Measurements from ENCODE around the gene BOLA3. TPM values are rescaled to one million over a fixed set of nuclear protein-coding genes. Genes with fewer than 3 reads are reported as not detected.

Gene BOLA3
- total RNA-seq, 3 donors from 2014 or later: 27.1 to 42.6 (median 30.2) TPM

GRCh38 chr2:74111380-74111779, 36.3 kb downstream of the BOLA3 start:
- Histone ChIP-seq H3K4me1 (no peaks in the 10 kb centered on the region), H3K9me3 (no peaks in the 10 kb centered on the region), H3K4me3 (no peak overlapping the region), H3K27ac (no peak overlapping the region), H3K36me3 (no peaks in the 10 kb centered on the region), H3K27me3 (no peaks in the 10 kb centered on the region)
- TF ChIP-seq CTCF (IDR thresholded peaks at IDR 0.05) (no peak), POLR2A (IDR thresholded peaks at IDR 0.05) (no peak), POLR2AphosphoS5 (IDR thresholded peaks at IDR 0.05) (no peak)
- intact Hi-C loops (cut with DNase I; ENCODE audit: low total_unique reads): no loop called here
- DNase-seq (ENCODE audit: low spot score in 2 of 2): no peak

GRCh38 chr2:74110537-74110936, 37.2 kb downstream of the BOLA3 start:
- Histone ChIP-seq H3K4me3 (no peak overlapping the region), H3K36me3 (no peaks in the 10 kb centered on the region), H3K27ac (no peak overlapping the region), H3K27me3 (no peaks in the 10 kb centered on the region), H3K9me3 (no peaks in the 10 kb centered on the region), H3K4me1 (no peaks in the 10 kb centered on the region)
- no peak for TF ChIP-seq POLR2A (IDR thresholded peaks at IDR 0.05)
- intact Hi-C loops (cut with DNase I; ENCODE audit: low total_unique reads): no loop called here
- no peak for DNase-seq (ENCODE audit: low spot score in 2 of 2)

- TF ChIP-seq POLR2A (IDR thresholded peaks at IDR 0.05) (no peak), POLR2AphosphoS5 (IDR thresholded peaks at IDR 0.05) (no peak), CTCF (IDR thresholded peaks at IDR 0.05) (no peak)
- Histone ChIP-seq H3K4me3 (no peak overlapping the region), H3K27me3 (no peaks in the 10 kb centered on the region), H3K27ac (no peak overlapping the region), H3K36me3 (no peaks in the 10 kb centered on the region), H3K9me3 (no peaks in the 10 kb centered on the region), H3K4me1 (no peaks in the 10 kb centered on the region)
- intact Hi-C loops (cut with DNase I; ENCODE audit: low total_unique reads): no loop called here
- DNase-seq (ENCODE audit: low spot score in 2 of 2): no peak
Observed at GRCh38 chr2:74109551-74109950, 38.2 kb downstream of the BOLA3 start.

- Histone ChIP-seq H3K36me3 (no peaks in the 10 kb centered on the region), H3K9me3 (no peaks in the 10 kb centered on the region), H3K27ac (no peak overlapping the region), H3K4me1 (no peaks in the 10 kb centered on the region), H3K4me3 (no peak overlapping the region), H3K27me3 (no peaks in the 10 kb centered on the region)
- intact Hi-C loops (cut with DNase I; ENCODE audit: low total_unique reads): no loop called here
- DNase-seq (ENCODE audit: low spot score in 2 of 2): no peak
- TF ChIP-seq CTCF (IDR thresholded peaks at IDR 0.05) (no peak), POLR2A (IDR thresholded peaks at IDR 0.05) (no peak), POLR2AphosphoS5 (IDR thresholded peaks at IDR 0.05) (no peak)
Observed at GRCh38 chr2:74107071-74107470, 40.6 kb downstream of the BOLA3 start.

- intact Hi-C loops (cut with DNase I; ENCODE audit: low total_unique reads): no loop called here
- Histone ChIP-seq H3K4me1 (no peaks in the 10 kb centered on the region), H3K27me3 (no peaks in the 10 kb centered on the region), H3K9me3 (no peaks in the 10 kb centered on the region), H3K27ac (no peak overlapping the region), H3K4me3 (no peak overlapping the region), H3K36me3 (peaks cover 3% of the 10 kb centered on the region)
- DNase-seq (ENCODE audit: low spot score in 2 of 2): no peak
- TF ChIP-seq CTCF (IDR thresholded peaks at IDR 0.05) (no peak), POLR2AphosphoS5 (IDR thresholded peaks at IDR 0.05) (no peak), POLR2A (IDR thresholded peaks at IDR 0.05) (no peak)
Observed at GRCh38 chr2:74105413-74105812, 42.3 kb downstream of the BOLA3 start.

DNA sequence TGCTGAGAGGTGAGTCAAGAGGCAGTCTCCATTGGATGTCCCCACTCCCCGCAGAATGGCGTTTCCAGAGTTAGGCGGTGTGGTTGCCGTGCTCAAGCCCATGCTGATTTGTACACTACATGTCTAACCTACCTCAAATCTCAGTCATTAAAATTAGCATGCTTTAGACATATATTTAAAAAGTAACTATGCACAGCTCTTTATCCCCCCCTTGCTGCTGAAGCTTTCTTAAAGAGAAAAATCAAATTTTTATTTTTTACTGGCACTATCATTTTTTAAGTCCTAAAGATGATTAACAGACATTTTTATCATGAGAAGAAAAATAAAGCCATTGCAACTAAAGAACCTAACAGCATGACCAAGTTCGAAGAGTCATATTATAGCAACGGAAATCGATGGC, 42.9 kb downstream of the BOLA3 start:
- no peaks in the 10 kb centered on the region for H3K27me3 ChIP-seq
- no peaks in the 10 kb centered on the region for H3K9me3 ChIP-seq
- TF ChIP-seq POLR2AphosphoS5 (IDR thresholded peaks at IDR 0.05): no peak
- no peak for TF ChIP-seq POLR2A (IDR thresholded peaks at IDR 0.05)
- TF ChIP-seq CTCF (IDR thresholded peaks at IDR 0.05): no peak
- intact Hi-C loops (cut with DNase I; ENCODE audit: low total_unique reads): no loop called here
- peaks cover 8% of the 10 kb centered on the region for H3K36me3 ChIP-seq
- no peak overlapping the region for H3K27ac ChIP-seq
- H3K4me1 ChIP-seq: no peaks in the 10 kb centered on the region
- no peak for DNase-seq (ENCODE audit: low spot score in 2 of 2)
- H3K4me3 ChIP-seq: no peak overlapping the region
